SJSA1 (cell line): ENCODE results near the gene WDR54. TPM values are rescaled to one million over a fixed set of nuclear protein-coding genes. Genes with fewer than 3 reads are reported as not detected.
A peak's percentile ranks its signal among the peaks of the same experiment; 100 is the strongest.

Experiments
- DNase-seq, 2 experiments: peaks; one replicate each; pipeline ENCODE4 v3.0.0-alpha.2; 2015 to 2020; ENCODE audit warnings: low spot score in 2 of 2, low read depth in 1 of 2
- H3K27ac ChIP-seq: fragments of 250-450 bp; sonication (Bioruptor Pico); 2 replicates; pipeline ENCODE4 v1.5.1; 2020; ENCODE audit warnings: mild to moderate bottlenecking, moderate library complexity
- H3K27me3 ChIP-seq: fragments of 250-450 bp; sonication (Bioruptor Pico); replicated peaks from 2 replicates; pipeline ENCODE4 v1.5.1; 2020; ENCODE audit warnings: mild to moderate bottlenecking, moderate library complexity
- H3K36me3 ChIP-seq: fragments of 250-450 bp; sonication (Bioruptor Pico); 2 replicates; pipeline ENCODE4 v1.5.1; 2020; ENCODE audit warnings: mild to moderate bottlenecking
- H3K4me1 ChIP-seq: fragments of 250-450 bp; sonication (Bioruptor Pico); replicated peaks from 2 replicates; pipeline ENCODE4 v1.6.1; 2021; ENCODE audit warnings: mild to moderate bottlenecking
- H3K4me3 ChIP-seq: fragments of 250-450 bp; sonication (Bioruptor Pico); 2 replicates; pipeline ENCODE4 v1.5.1; 2020; ENCODE audit warnings: mild to moderate bottlenecking
- H3K9me3 ChIP-seq: fragments of 250-450 bp; sonication (Bioruptor Pico); replicated peaks from 2 replicates; pipeline ENCODE4 v1.5.1; 2020; ENCODE audit warnings: mild to moderate bottlenecking
- total RNA-seq: library from RNA; depleted of rRNA; stranded (reverse); fragments of >200 nt; shearing (Covaris generic); gene quantifications from 2 replicates; pipeline ENCODE4 v1.2.3, GENCODE V29; 2014; rRNA removed

WDR54 gene
- 13.8 and 15.2 TPM in 2 replicates for total RNA-seq

- peaks cover 6% of the 10 kb centered on the region for H3K36me3 ChIP-seq
- peaks cover 12% of the 10 kb centered on the region for H3K4me1 ChIP-seq
- H3K27me3 ChIP-seq, result peaks cover 7% of the 10 kb centered on the region
- peak; percentile 75 to 88 for DNase-seq
- 0 out of 2 replicates have a peak within 1 kb of the TSS, but pooled peaks have one; percentile 5 for H3K27ac ChIP-seq
- peak within 1 kb of the TSS; percentile 48 for H3K4me3 ChIP-seq
- H3K9me3 ChIP-seq, result no peaks in the 10 kb centered on the region
These were observed at the start of gene WDR54, which contains the start of gene C2orf81 for GRCh38 chr2:74421221-74421870. Gene WDR54 (plus strand): TSS chr2:74421730. CDS start chr2:74422154, 424 bp downstream. Gene C2orf81 (minus strand): TSS chr2:74421619. CDS start chr2:74421560, 59 bp downstream.

GRCh38 chr2:74372674-74373073 lies 48.9 kb upstream of the WDR54 start:
- Histone ChIP-seq H3K27me3 (no peaks in the 10 kb centered on the region), H3K4me1 (no peaks in the 10 kb centered on the region), H3K9me3 (no peaks in the 10 kb centered on the region), H3K4me3 (no peak overlapping the region), H3K27ac (no peak overlapping the region), H3K36me3 (peaks cover 69% of the 10 kb centered on the region)
- no peak for DNase-seq

- DNase-seq, result no peak
- no peaks in the 10 kb centered on the region for H3K9me3 ChIP-seq
These were observed 48.3 kb upstream of the WDR54 start for GRCh38 chr2:74373221-74373676.

GRCh38 chr2:74373985-74374384 lies 47.5 kb upstream of the WDR54 start:
- no peak overlapping the region for H3K4me3 ChIP-seq
- H3K27ac ChIP-seq, result no peak overlapping the region
- H3K4me1 ChIP-seq, result no peaks in the 10 kb centered on the region
- DNase-seq, result no peak
- H3K36me3 ChIP-seq, result peaks cover 60% of the 10 kb centered on the region
- H3K9me3 ChIP-seq, result no peaks in the 10 kb centered on the region
- H3K27me3 ChIP-seq, result no peaks in the 10 kb centered on the region

More at GRCh38 chr2:74373221-74373676, 48.3 kb upstream of the WDR54 start:
- Histone ChIP-seq H3K27ac (no peak overlapping the region), H3K4me3 (no peak overlapping the region), H3K4me1 (no peaks in the 10 kb centered on the region), H3K36me3 (peaks cover 67% of the 10 kb centered on the region), H3K27me3 (no peaks in the 10 kb centered on the region)

- no peak overlapping the region for H3K4me3 ChIP-seq
- DNase-seq, result no peak
- H3K9me3 ChIP-seq, result no peaks in the 10 kb centered on the region
- no peaks in the 10 kb centered on the region for H3K4me1 ChIP-seq
- H3K36me3 ChIP-seq, result peaks cover 57% of the 10 kb centered on the region
- H3K27ac ChIP-seq, result no peak overlapping the region
- no peaks in the 10 kb centered on the region for H3K27me3 ChIP-seq
These were observed 46.9 kb upstream of the WDR54 start for GRCh38 chr2:74374509-74375205.

GRCh38 chr2:74375838-74376237 lies 45.7 kb upstream of the WDR54 start:
- H3K27ac ChIP-seq, result no peak overlapping the region
- no peaks in the 10 kb centered on the region for H3K27me3 ChIP-seq
- no peaks in the 10 kb centered on the region for H3K9me3 ChIP-seq
- no peak overlapping the region for H3K4me3 ChIP-seq
- H3K36me3 ChIP-seq, result peaks cover 49% of the 10 kb centered on the region
- H3K4me1 ChIP-seq, result peaks cover 7% of the 10 kb centered on the region
- no peak for DNase-seq

- Histone ChIP-seq H3K27me3 (no peaks in the 10 kb centered on the region), H3K9me3 (no peaks in the 10 kb centered on the region), H3K36me3 (peaks cover 40% of the 10 kb centered on the region), H3K4me3 (no peak overlapping the region), H3K27ac (no peak overlapping the region), H3K4me1 (peaks cover 7% of the 10 kb centered on the region)
- DNase-seq, result no peak
These were observed 43.5 kb upstream of the WDR54 start for GRCh38 chr2:74378007-74378406.

GRCh38 chr2:74379851-74380789 lies 41.4 kb upstream of the WDR54 start, which contains the start of gene DCTN1:
Gene DCTN1 (minus strand): TSS chr2:74380311. CDS start chr2:74380037, 274 bp downstream.
- DNase-seq, result no peak
- Histone ChIP-seq H3K4me3 (no peak within 1 kb of the TSS), H3K4me1 (peaks cover 7% of the 10 kb centered on the region), H3K9me3 (no peaks in the 10 kb centered on the region), H3K27ac (no peak within 1 kb of the TSS), H3K36me3 (peaks cover 52% of the 10 kb centered on the region), H3K27me3 (no peaks in the 10 kb centered on the region)

- H3K4me3 ChIP-seq, result no peak overlapping the region
- no peaks in the 10 kb centered on the region for H3K9me3 ChIP-seq
- peaks cover 53% of the 10 kb centered on the region for H3K36me3 ChIP-seq
- no peaks in the 10 kb centered on the region for H3K27me3 ChIP-seq
- peaks cover 7% of the 10 kb centered on the region for H3K4me1 ChIP-seq
- H3K27ac ChIP-seq, result no peak overlapping the region
- DNase-seq, result no peak
These were observed 39.8 kb upstream of the WDR54 start for GRCh38 chr2:74381751-74382150.

GRCh38 chr2:74383254-74383653 lies 38.3 kb upstream of the WDR54 start:
- H3K36me3 ChIP-seq, result peaks cover 42% of the 10 kb centered on the region
- no peaks in the 10 kb centered on the region for H3K27me3 ChIP-seq
- no peak overlapping the region for H3K4me3 ChIP-seq
- H3K9me3 ChIP-seq, result no peaks in the 10 kb centered on the region
- H3K4me1 ChIP-seq, result peaks cover 21% of the 10 kb centered on the region
- no peak overlapping the region for H3K27ac ChIP-seq
- no peak for DNase-seq

- Histone ChIP-seq H3K9me3 (no peaks in the 10 kb centered on the region), H3K4me1 (peaks cover 21% of the 10 kb centered on the region), H3K36me3 (peaks cover 42% of the 10 kb centered on the region), H3K27me3 (no peaks in the 10 kb centered on the region), H3K27ac (no peak overlapping the region), H3K4me3 (no peak overlapping the region)
- no peak for DNase-seq
These were observed 37.5 kb upstream of the WDR54 start for GRCh38 chr2:74384051-74384450.

GRCh38 chr2:74385396-74385795 lies 36.1 kb upstream of the WDR54 start:
- peaks cover 35% of the 10 kb centered on the region for H3K36me3 ChIP-seq
- no peak for DNase-seq

GRCh38 chr2:74387346-74387745 lies 34.2 kb upstream of the WDR54 start:
- DNase-seq, result peak in 1 of 2 experiments; percentile 56

More at GRCh38 chr2:74385396-74385795, 36.1 kb upstream of the WDR54 start:
- Histone ChIP-seq H3K4me1 (peaks cover 23% of the 10 kb centered on the region), H3K4me3 (no peak overlapping the region), H3K9me3 (no peaks in the 10 kb centered on the region), H3K27me3 (no peaks in the 10 kb centered on the region), H3K27ac (no peak overlapping the region)

More at GRCh38 chr2:74387346-74387745, 34.2 kb upstream of the WDR54 start:
- peaks cover 35% of the 10 kb centered on the region for H3K36me3 ChIP-seq
- no peak overlapping the region for H3K4me3 ChIP-seq
- H3K27me3 ChIP-seq, result no peaks in the 10 kb centered on the region
- H3K9me3 ChIP-seq, result no peaks in the 10 kb centered on the region
- H3K4me1 ChIP-seq, result peaks cover 32% of the 10 kb centered on the region
- peak overlapping the region; percentile 5; the same call in 1 of the 2 replicates for H3K27ac ChIP-seq
